IMR-90 (cell line): ENCODE results near the gene SLC39A6.

Experiments
- CTCF ChIP-seq: conservative IDR thresholded peaks from 2 replicates; pipeline ENCODE4 v1.5.1; 2012; ENCODE audit warnings: mild to moderate bottlenecking, low read depth, low read length, improper control_type of control experiment
- FOS ChIP-seq: fragments of 150-350 bp; IDR thresholded peaks from 2 replicates; pipeline ENCODE4 v1.6.1; 2016; ENCODE audit warnings: low read depth, low read length
- POLR2A ChIP-seq: IDR thresholded peaks from 2 replicates; pipeline ENCODE4 v1.6.1; 2012; ENCODE audit warnings: mild to moderate bottlenecking, low read depth, low read length
- RAD21 ChIP-seq: IDR thresholded peaks from 2 replicates; pipeline ENCODE4 v1.6.1; 2012; ENCODE audit warnings: low read length, improper control_type of control experiment
- USF2 ChIP-seq: fragments of 150-350 bp; IDR thresholded peaks from 2 replicates; pipeline ENCODE4 v1.6.1; 2017; ENCODE audit warnings: mild to moderate bottlenecking, antibody characterized with exemption, low read length, low read depth

GRCh38 chr18:36175481-36175880 is 46.3 kb upstream of the SLC39A6 start:
- TF ChIP-seq FOS: no peak
- TF ChIP-seq RAD21: no peak
- no peak for TF ChIP-seq POLR2A
- no peak for TF ChIP-seq CTCF
- no peak for TF ChIP-seq USF2
